SK-N-SH (cell line): ENCODE measurements around the gene SEL1L2. TPM values are rescaled to one million over a fixed set of nuclear protein-coding genes. Genes with fewer than 3 reads are reported as not detected.

Source experiments
- CTCF ChIA-PET: fragments of 300-600, 350-600 bp; formaldehyde crosslinking; extraction: SDS; loops from one replicate; lab custom pipeline; 2021; lab: Yijun Ruan, JAX
- POLR2A ChIA-PET: fragments of 350-600 bp; sonication (Branson Sonifier 250); formaldehyde crosslinking; extraction: SDS; loops from one replicate; lab custom pipeline; 2020; ENCODE audit warnings: antibody characterized with exemption, inconsistent platforms; lab: Yijun Ruan, JAX
- DNase-seq: peaks from one replicate; pipeline ENCODE4 v3.0.0; 2012
- H2AFZ ChIP-seq: fragments of 200-600 bp; sonication (generic); 2 replicates; pipeline ENCODE4 v1.8.1; 2016; ENCODE audit warnings: antibody characterized with exemption, mild to moderate bottlenecking, low read depth
- H3F3A ChIP-seq: fragments of 200-600 bp; sonication (generic); replicated peaks from 2 replicates; pipeline ENCODE3; 2016; ENCODE audit warnings: antibody characterized with exemption, mild to moderate bottlenecking; ENCODE audit not compliant: insufficient read depth
- H3K27ac ChIP-seq, 2 experiments: fragments of 200-500 bp in 1 of 2; fragments of 200-600 bp in 1 of 2; sonication (Bioruptor generic) in 1 of 2; sonication (generic), shearing (Covaris generic) in 1 of 2; 2 replicates each; pipeline versions ENCODE4 v1.5.1 to v1.6.1; 2014 to 2016; ENCODE audit warnings: low read depth in 2 of 2, inconsistent platforms in 1 of 2, low read length in 1 of 2, mild to moderate bottlenecking in 1 of 2, mixed read lengths in 1 of 2
- H3K27me3 ChIP-seq: fragments of 200-600 bp; sonication (generic), shearing (Covaris generic); 2 replicates; pipeline ENCODE4 v1.6.1; 2016; ENCODE audit warnings: mixed run types; ENCODE audit not compliant: insufficient read depth
- H3K36me3 ChIP-seq, 2 experiments: fragments of 200-500 bp in 1 of 2; fragments of 200-600 bp in 1 of 2; sonication (Bioruptor generic) in 1 of 2; sonication (generic) in 1 of 2; replicated peaks in 1 of 2; 2 replicates each; pipeline versions ENCODE3 to v1.5.1; 2014 to 2016; ENCODE audit warnings: low read length in 1 of 2, mild to moderate bottlenecking in 1 of 2; ENCODE audit not compliant: insufficient read depth in 2 of 2, control insufficient read depth in 1 of 2
- H3K4me1 ChIP-seq, 2 experiments: fragments of 200-500 bp in 1 of 2; fragments of 200-600 bp in 1 of 2; sonication (Bioruptor generic) in 1 of 2; sonication (generic), shearing (Covaris generic) in 1 of 2; 2 replicates each; pipeline versions ENCODE4 v1.5.1 to v1.6.1; 2014 to 2016; ENCODE audit warnings: low read depth in 1 of 2, low read length in 1 of 2, mixed run types in 1 of 2; ENCODE audit not compliant: insufficient read depth in 2 of 2, control insufficient read depth in 1 of 2
- H3K4me2 ChIP-seq: fragments of 200-600 bp; sonication (generic), shearing (Covaris generic); 2 replicates; pipeline ENCODE4 v1.6.1; 2017; ENCODE audit warnings: mixed run types
- H3K4me3 ChIP-seq, 2 experiments: fragments of 200-500 bp in 1 of 2; fragments of 200-600 bp in 1 of 2; sonication (Bioruptor generic) in 1 of 2; sonication (generic), shearing (Covaris generic) in 1 of 2; 2 replicates each; pipeline versions ENCODE4 v1.5.1 to v1.8.1; 2014 to 2016; ENCODE audit warnings: low read depth in 2 of 2, inconsistent platforms in 1 of 2, low read length in 1 of 2, mild to moderate bottlenecking in 1 of 2, mixed read lengths in 1 of 2, moderate library complexity in 1 of 2
- H3K79me2 ChIP-seq: fragments of 200-600 bp; sonication (generic); 2 replicates; pipeline ENCODE4 v1.8.1; 2017; ENCODE audit warnings: mild to moderate bottlenecking; ENCODE audit not compliant: insufficient read depth
- H3K9ac ChIP-seq: fragments of 200-600 bp; sonication (generic); 2 replicates; pipeline ENCODE4 v1.6.1; 2017; ENCODE audit warnings: mixed run types
- H3K9me2 ChIP-seq: fragments of 200-600 bp; sonication (generic); 2 replicates; pipeline ENCODE4 v1.6.1; 2017; ENCODE audit warnings: mixed run types
- H3K9me3 ChIP-seq: fragments of 200-600 bp; sonication (generic); 2 replicates; pipeline ENCODE4 v1.6.1; 2017; ENCODE audit warnings: mixed run types, mild to moderate bottlenecking, moderate library complexity
- H4K20me1 ChIP-seq: fragments of 200-600 bp; sonication (generic); 2 replicates; pipeline ENCODE4 v1.6.1; 2017; ENCODE audit warnings: mild to moderate bottlenecking, mixed run types; ENCODE audit not compliant: insufficient read depth
- CHD2 ChIP-seq: fragments of 150-350 bp; IDR thresholded peaks from 2 replicates; pipeline ENCODE4 v1.6.1; 2018; ENCODE audit warnings: low read length; ENCODE audit not compliant: partially characterized antibody
- EZH2phosphoT487 ChIP-seq: fragments of 200-600 bp; sonication (generic); IDR thresholded peaks from 2 replicates; pipeline ENCODE4 v1.6.1; 2017; ENCODE audit warnings: low read depth, mixed run types, mild to moderate bottlenecking, antibody characterized with exemption, moderate library complexity, borderline replicate concordance
- FOXJ3 ChIP-seq: sonication (generic); formaldehyde crosslinking; IDR thresholded peaks from 2 replicates; pipeline ENCODE4 v1.5.1; 2020; ENCODE audit warnings: mild to moderate bottlenecking, missing genetic modification reagents
- FOXM1 ChIP-seq: IDR thresholded peaks from 2 replicates; pipeline ENCODE4 v1.4.0; 2012; ENCODE audit warnings: low read depth, mild to moderate bottlenecking
- GABPA ChIP-seq: IDR thresholded peaks from 2 replicates; pipeline ENCODE4 v1.4.0; 2012; ENCODE audit warnings: low read depth, mild to moderate bottlenecking
- GATA2 ChIP-seq: sonication (generic); formaldehyde crosslinking; IDR thresholded peaks from 2 replicates; pipeline ENCODE4 v1.5.0; 2020; ENCODE audit warnings: mild to moderate bottlenecking, missing genetic modification reagents
- MXI1 ChIP-seq: IDR thresholded peaks from 2 replicates; pipeline ENCODE4 v1.6.1; 2012; ENCODE audit warnings: mild to moderate bottlenecking, low read depth, low read length, improper control_type of control experiment
- NFIC ChIP-seq: IDR thresholded peaks from 2 replicates; pipeline ENCODE4 v1.4.0; 2012; ENCODE audit warnings: borderline replicate concordance
- NRF1 ChIP-seq: IDR thresholded peaks from 2 replicates; pipeline ENCODE4 v1.6.1; 2012; ENCODE audit warnings: low read depth, mild to moderate bottlenecking, low read length
- POLR2AphosphoS5 ChIP-seq: IDR thresholded peaks from 2 replicates; pipeline ENCODE4 v1.6.1; 2012; ENCODE audit warnings: low read depth, low read length
- RAD21 ChIP-seq: IDR thresholded peaks from 2 replicates; pipeline ENCODE4 v1.6.1; 2012; ENCODE audit warnings: mild to moderate bottlenecking, low read length
- SIN3A ChIP-seq: IDR thresholded peaks from 2 replicates; pipeline ENCODE4 v1.6.1; 2012; ENCODE audit warnings: low read depth, mild to moderate bottlenecking, low read length, moderate library complexity, borderline replicate concordance
- SMC3 ChIP-seq: IDR thresholded peaks from 2 replicates; pipeline ENCODE4 v1.6.1; 2012; ENCODE audit warnings: low read depth, low read length, improper control_type of control experiment
- TCF12 ChIP-seq: IDR thresholded peaks from 2 replicates; pipeline ENCODE4 v1.4.0; 2012
- TEAD4 ChIP-seq: IDR thresholded peaks from 2 replicates; pipeline ENCODE4 v1.4.0; 2012; ENCODE audit warnings: mild to moderate bottlenecking, borderline replicate concordance; ENCODE audit not compliant: insufficient read depth
- YY1 ChIP-seq: IDR thresholded peaks from 2 replicates; pipeline ENCODE4 v1.4.0; 2012; ENCODE audit warnings: low read depth, mild to moderate bottlenecking
- WGBS: methylation state at CpG from one replicate; pipeline ENCODE4 v1.1.6; 2017; ENCODE audit warnings: low lambda C conversion rate; 5-methylcytosine and 5-hydroxymethylcytosine counted together
- polyA plus RNA-seq, 3 experiments: library from polyadenylated mRNA; depleted of rRNA; stranded (reverse); fragments of >200 nt; gene quantifications; 2 replicates each; pipeline ENCODE4 v1.2.3, GENCODE V29; 2012
- TF ChIP-seq, protein P1 (sequence below): IDR thresholded peaks from 2 replicates; pipeline ENCODE4 v1.4.0; 2012; ENCODE audit warnings: low read depth
- TF ChIP-seq, protein P2 (sequence below): IDR thresholded peaks from 2 replicates; pipeline ENCODE4; 2012
- TF ChIP-seq, protein P3 (sequence below): IDR thresholded peaks from 2 replicates; pipeline ENCODE4 v1.6.1; 2012; ENCODE audit warnings: mild to moderate bottlenecking, low read depth, low read length, moderate library complexity
- TF ChIP-seq, protein P4 (sequence below): fragments of 150-350 bp; IDR thresholded peaks from 2 replicates; pipeline ENCODE4 v1.6.1; 2016; ENCODE audit warnings: mild to moderate bottlenecking, low read depth, low read length

SEL1L2 gene
- polyA plus RNA-seq, 1 of the 3 experiments (the other 2 are of a cell fraction) = not detected

DNA sequence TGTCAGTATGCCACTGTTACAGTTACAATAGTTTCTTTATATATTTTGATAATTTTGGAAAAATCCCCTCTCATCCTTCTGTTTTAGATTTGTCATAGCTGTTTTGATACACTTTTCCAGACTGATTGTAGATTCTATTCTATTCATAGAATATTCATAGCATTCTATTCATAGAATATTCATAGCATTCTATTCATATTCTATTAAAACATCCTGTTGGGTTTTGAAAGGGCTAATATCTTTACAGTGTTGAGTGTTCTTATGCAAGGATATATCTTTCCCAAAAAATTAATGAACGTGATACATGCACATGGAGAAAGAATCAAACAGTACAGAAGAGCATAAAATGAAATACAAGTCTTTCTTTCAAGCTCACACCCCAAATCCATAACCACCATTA is 42.9 kb upstream of the SEL1L2 start:
- 32% methylated on average over 1 of the region's 1 CpG for WGBS
- H3K4me3 ChIP-seq = no peak overlapping the region
- H3K27ac ChIP-seq = no peak overlapping the region
- H4K20me1 ChIP-seq = no peaks in the 10 kb centered on the region
- no peak for TF ChIP-seq POLR2AphosphoS5
- no peak for TF ChIP-seq NRF1
- TF ChIP-seq SMC3 = no peak
- no peak for TF ChIP-seq RAD21
- no peak for TF ChIP-seq EZH2phosphoT487
- TF ChIP-seq TEAD4 = no peak
- TF ChIP-seq FOXM1 = no peak
- TF ChIP-seq MXI1 = no peak
- TF ChIP-seq, protein P1, sequence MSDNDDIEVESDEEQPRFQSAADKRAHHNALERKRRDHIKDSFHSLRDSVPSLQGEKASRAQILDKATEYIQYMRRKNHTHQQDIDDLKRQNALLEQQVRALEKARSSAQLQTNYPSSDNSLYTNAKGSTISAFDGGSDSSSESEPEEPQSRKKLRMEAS = no peak
- TF ChIP-seq CHD2 = no peak
- TF ChIP-seq, protein P2, sequence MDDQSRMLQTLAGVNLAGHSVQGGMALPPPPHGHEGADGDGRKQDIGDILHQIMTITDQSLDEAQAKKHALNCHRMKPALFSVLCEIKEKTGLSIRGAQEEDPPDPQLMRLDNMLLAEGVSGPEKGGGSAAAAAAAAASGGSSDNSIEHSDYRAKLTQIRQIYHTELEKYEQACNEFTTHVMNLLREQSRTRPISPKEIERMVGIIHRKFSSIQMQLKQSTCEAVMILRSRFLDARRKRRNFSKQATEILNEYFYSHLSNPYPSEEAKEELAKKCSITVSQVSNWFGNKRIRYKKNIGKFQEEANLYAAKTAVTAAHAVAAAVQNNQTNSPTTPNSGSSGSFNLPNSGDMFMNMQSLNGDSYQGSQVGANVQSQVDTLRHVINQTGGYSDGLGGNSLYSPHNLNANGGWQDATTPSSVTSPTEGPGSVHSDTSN = no peak
- TF ChIP-seq, protein P3, sequence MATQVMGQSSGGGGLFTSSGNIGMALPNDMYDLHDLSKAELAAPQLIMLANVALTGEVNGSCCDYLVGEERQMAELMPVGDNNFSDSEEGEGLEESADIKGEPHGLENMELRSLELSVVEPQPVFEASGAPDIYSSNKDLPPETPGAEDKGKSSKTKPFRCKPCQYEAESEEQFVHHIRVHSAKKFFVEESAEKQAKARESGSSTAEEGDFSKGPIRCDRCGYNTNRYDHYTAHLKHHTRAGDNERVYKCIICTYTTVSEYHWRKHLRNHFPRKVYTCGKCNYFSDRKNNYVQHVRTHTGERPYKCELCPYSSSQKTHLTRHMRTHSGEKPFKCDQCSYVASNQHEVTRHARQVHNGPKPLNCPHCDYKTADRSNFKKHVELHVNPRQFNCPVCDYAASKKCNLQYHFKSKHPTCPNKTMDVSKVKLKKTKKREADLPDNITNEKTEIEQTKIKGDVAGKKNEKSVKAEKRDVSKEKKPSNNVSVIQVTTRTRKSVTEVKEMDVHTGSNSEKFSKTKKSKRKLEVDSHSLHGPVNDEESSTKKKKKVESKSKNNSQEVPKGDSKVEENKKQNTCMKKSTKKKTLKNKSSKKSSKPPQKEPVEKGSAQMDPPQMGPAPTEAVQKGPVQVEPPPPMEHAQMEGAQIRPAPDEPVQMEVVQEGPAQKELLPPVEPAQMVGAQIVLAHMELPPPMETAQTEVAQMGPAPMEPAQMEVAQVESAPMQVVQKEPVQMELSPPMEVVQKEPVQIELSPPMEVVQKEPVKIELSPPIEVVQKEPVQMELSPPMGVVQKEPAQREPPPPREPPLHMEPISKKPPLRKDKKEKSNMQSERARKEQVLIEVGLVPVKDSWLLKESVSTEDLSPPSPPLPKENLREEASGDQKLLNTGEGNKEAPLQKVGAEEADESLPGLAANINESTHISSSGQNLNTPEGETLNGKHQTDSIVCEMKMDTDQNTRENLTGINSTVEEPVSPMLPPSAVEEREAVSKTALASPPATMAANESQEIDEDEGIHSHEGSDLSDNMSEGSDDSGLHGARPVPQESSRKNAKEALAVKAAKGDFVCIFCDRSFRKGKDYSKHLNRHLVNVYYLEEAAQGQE = no peak
- no peak for TF ChIP-seq YY1
- no peak for TF ChIP-seq GABPA
- TF ChIP-seq GATA2 (CRISPR knock-in tag) = no peak
- TF ChIP-seq NFIC = no peak
- no peak for TF ChIP-seq FOXJ3 (CRISPR knock-in tag)
- TF ChIP-seq, protein P4, sequence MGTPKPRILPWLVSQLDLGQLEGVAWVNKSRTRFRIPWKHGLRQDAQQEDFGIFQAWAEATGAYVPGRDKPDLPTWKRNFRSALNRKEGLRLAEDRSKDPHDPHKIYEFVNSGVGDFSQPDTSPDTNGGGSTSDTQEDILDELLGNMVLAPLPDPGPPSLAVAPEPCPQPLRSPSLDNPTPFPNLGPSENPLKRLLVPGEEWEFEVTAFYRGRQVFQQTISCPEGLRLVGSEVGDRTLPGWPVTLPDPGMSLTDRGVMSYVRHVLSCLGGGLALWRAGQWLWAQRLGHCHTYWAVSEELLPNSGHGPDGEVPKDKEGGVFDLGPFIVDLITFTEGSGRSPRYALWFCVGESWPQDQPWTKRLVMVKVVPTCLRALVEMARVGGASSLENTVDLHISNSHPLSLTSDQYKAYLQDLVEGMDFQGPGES = no peak
- no peak for TF ChIP-seq SIN3A
- TF ChIP-seq TCF12 = no peak
- no peaks in the 10 kb centered on the region for H3K79me2 ChIP-seq
- no peaks in the 10 kb centered on the region for H3K9me2 ChIP-seq
- no peaks in the 10 kb centered on the region for H3K27me3 ChIP-seq
- H3K9ac ChIP-seq = no peak overlapping the region
- H3F3A ChIP-seq = no peaks in the 10 kb centered on the region
- H2AFZ ChIP-seq = no peak overlapping the region
- ChIA-PET CTCF (no interaction called here), POLR2A (no interaction called here)
- DNase-seq = no peak
- H3K9me3 ChIP-seq = no peaks in the 10 kb centered on the region
- no peak overlapping the region for H3K4me2 ChIP-seq
- H3K36me3 ChIP-seq = no peaks in the 10 kb centered on the region
- no peaks in the 10 kb centered on the region for H3K4me1 ChIP-seq
